Keratinocyte (primary cell): Measurements from ENCODE around the gene CD101. TPM values are rescaled to one million over a fixed set of nuclear protein-coding genes. Genes with fewer than 3 reads are reported as not detected.

ENCODE experiments used
- DNase-seq: peaks from one replicate; pipeline ENCODE4 v3.0.0-alpha.2; 2011; ENCODE audit warnings: low read depth, missing footprints, low spot score
- FAIRE-seq: peaks from 2 replicates; lab custom pipeline; 2011; peaks lifted over from hg19 to GRCh38; lab: Jason Lieb, UNC
- H2AFZ ChIP-seq: 2 replicates; pipeline ENCODE4 v1.6.0; 2012; ENCODE audit warnings: low read length, control low read depth, inconsistent platforms; ENCODE audit not compliant: control insufficient read depth
- H3K27ac ChIP-seq: 2 replicates; pipeline ENCODE4 v1.5.1; 2011; ENCODE audit warnings: low read length; ENCODE audit not compliant: control insufficient read depth, insufficient read depth
- H3K27me3 ChIP-seq: 3 replicates; pipeline ENCODE4 v1.6.0; 2011; ENCODE audit warnings: low read length; ENCODE audit not compliant: control insufficient read depth, insufficient read depth; ENCODE audit errors: extremely low read depth
- H3K36me3 ChIP-seq, 2 experiments: 2 replicates in 1 of 2; 3 replicates in 1 of 2; pipeline ENCODE4 v1.5.1; 2011; ENCODE audit warnings: low read length in 2 of 2, mild to moderate bottlenecking in 1 of 2; ENCODE audit not compliant: control insufficient read depth in 2 of 2, insufficient read depth in 2 of 2; ENCODE audit errors: extremely low read depth in 1 of 2
- H3K4me1 ChIP-seq: 3 replicates; pipeline ENCODE4 v1.5.1; 2011; ENCODE audit warnings: low read length; ENCODE audit not compliant: control insufficient read depth, insufficient read depth; ENCODE audit errors: extremely low read depth
- H3K4me2 ChIP-seq: 3 replicates; pipeline ENCODE4 v1.6.0; 2011; ENCODE audit warnings: low read depth, low read length; ENCODE audit not compliant: control insufficient read depth, insufficient read depth; ENCODE audit errors: extremely low read depth
- H3K4me3 ChIP-seq, 3 experiments: fragments of 200-600 bp in 1 of 3; sonication (generic) in 1 of 3; 2 replicates in 2 of 3; 3 replicates in 1 of 3; pipeline ENCODE4 v1.5.1; 2011 to 2016; ENCODE audit warnings: low read length in 3 of 3, mild to moderate bottlenecking in 3 of 3, control low read depth in 2 of 3, inconsistent platforms in 1 of 3, low read depth in 1 of 3, mixed read lengths in 1 of 3, mixed run types in 1 of 3, moderate library complexity in 1 of 3; ENCODE audit not compliant: control insufficient read depth in 2 of 3, insufficient read depth in 2 of 3; ENCODE audit errors: extremely low read depth in 1 of 3
- H3K79me2 ChIP-seq: 2 replicates; pipeline ENCODE4 v1.6.0; 2012; ENCODE audit warnings: low read length; ENCODE audit not compliant: control insufficient read depth, insufficient read depth
- H3K9ac ChIP-seq: 3 replicates; pipeline ENCODE4 v1.6.0; 2011; ENCODE audit warnings: low read length; ENCODE audit not compliant: control insufficient read depth, insufficient read depth; ENCODE audit errors: extremely low read depth
- H3K9me1 ChIP-seq: 3 replicates; pipeline ENCODE4 v1.6.0; 2011; ENCODE audit warnings: low read length; ENCODE audit not compliant: control insufficient read depth, insufficient read depth; ENCODE audit errors: extremely low read depth
- H3K9me3 ChIP-seq: 2 replicates; pipeline ENCODE4 v1.5.1; 2012; ENCODE audit warnings: low read depth, low read length; ENCODE audit not compliant: control insufficient read depth
- H4K20me1 ChIP-seq: 3 replicates; pipeline ENCODE4 v1.6.0; 2011; ENCODE audit warnings: low read length; ENCODE audit not compliant: control insufficient read depth, insufficient read depth; ENCODE audit errors: extremely low read depth
- EZH2 ChIP-seq: IDR thresholded peaks from one replicate; pipeline ENCODE4 v1.6.1; 2012; ENCODE audit warnings: inconsistent platforms, mild to moderate bottlenecking, low read length, moderate library complexity
- dilution Hi-C: fragments of 300-500 bp; cut with MboI; formaldehyde crosslinking; loops from one replicate; pipeline ENCODE4 v1.7.0; 2020; ENCODE audit warnings: low sequenced_read_pairs; ENCODE audit not compliant: extremely low pct_ligation_motif_present
- polyA plus RNA-seq, 5 experiments: library from polyadenylated mRNA; depleted of rRNA in 3 of 5; stranded (reverse) in 3 of 5; stranded (forward) in 1 of 5; unstranded in 1 of 5; fragments of >200 nt; gene quantifications; 1 replicate in 1 of 5; 2 replicates in 3 of 5; 3 replicates in 1 of 5; pipeline versions ENCODE4 v1.2.1 to v1.2.3, GENCODE V29; 2011 to 2012; ENCODE audit warnings: missing spikeins in 2 of 5, low read depth in 1 of 5, low replicate concordance in 1 of 5
- TF ChIP-seq, protein P1 (sequence below), 3 experiments: IDR thresholded peaks in 1 of 3; conservative IDR thresholded peaks in 1 of 3; optimal IDR thresholded peaks in 1 of 3; 2 replicates in 2 of 3; 3 replicates in 1 of 3; pipeline versions ENCODE3 to v1.5.1; 2011; ENCODE audit warnings: low read length in 3 of 3, mild to moderate bottlenecking in 3 of 3, moderate library complexity in 2 of 3, control low read depth in 1 of 3, inconsistent platforms in 1 of 3; ENCODE audit not compliant: insufficient read depth in 2 of 3; ENCODE audit errors: extremely low read depth in 1 of 3

CD101 gene
- polyA plus RNA-seq, 1 donor (not counting 4 experiments of a cell fraction or from before 2014, with no cell fraction given) = 1.8 TPM

- H3K4me1 ChIP-seq = no peaks in the 10 kb centered on the region
- no peak overlapping the region for H3K9ac ChIP-seq
- no peaks in the 10 kb centered on the region for H3K9me3 ChIP-seq
- DNase-seq (no peak), FAIRE-seq (no peak)
- no peaks in the 10 kb centered on the region for H3K79me2 ChIP-seq
- H4K20me1 ChIP-seq = no peaks in the 10 kb centered on the region
- peaks cover 0 to 5% of the 10 kb centered on the region in 2 experiments for H3K36me3 ChIP-seq
- H3K9me1 ChIP-seq = peaks cover 2% of the 10 kb centered on the region
- TF ChIP-seq, protein P1, sequence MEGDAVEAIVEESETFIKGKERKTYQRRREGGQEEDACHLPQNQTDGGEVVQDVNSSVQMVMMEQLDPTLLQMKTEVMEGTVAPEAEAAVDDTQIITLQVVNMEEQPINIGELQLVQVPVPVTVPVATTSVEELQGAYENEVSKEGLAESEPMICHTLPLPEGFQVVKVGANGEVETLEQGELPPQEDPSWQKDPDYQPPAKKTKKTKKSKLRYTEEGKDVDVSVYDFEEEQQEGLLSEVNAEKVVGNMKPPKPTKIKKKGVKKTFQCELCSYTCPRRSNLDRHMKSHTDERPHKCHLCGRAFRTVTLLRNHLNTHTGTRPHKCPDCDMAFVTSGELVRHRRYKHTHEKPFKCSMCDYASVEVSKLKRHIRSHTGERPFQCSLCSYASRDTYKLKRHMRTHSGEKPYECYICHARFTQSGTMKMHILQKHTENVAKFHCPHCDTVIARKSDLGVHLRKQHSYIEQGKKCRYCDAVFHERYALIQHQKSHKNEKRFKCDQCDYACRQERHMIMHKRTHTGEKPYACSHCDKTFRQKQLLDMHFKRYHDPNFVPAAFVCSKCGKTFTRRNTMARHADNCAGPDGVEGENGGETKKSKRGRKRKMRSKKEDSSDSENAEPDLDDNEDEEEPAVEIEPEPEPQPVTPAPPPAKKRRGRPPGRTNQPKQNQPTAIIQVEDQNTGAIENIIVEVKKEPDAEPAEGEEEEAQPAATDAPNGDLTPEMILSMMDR (optimal IDR thresholded peaks at IDR 0.05 in 1 of 3, IDR thresholded peaks at IDR 0.05 in 1 of 3, conservative IDR thresholded peaks at IDR 0.05 in 1 of 3; ENCODE audit: extremely low read depth in 1 of 3, insufficient read depth in 2 of 3, low read length in 3 of 3) = no peak
- no peak for TF ChIP-seq EZH2
- no peak overlapping the region for H2AFZ ChIP-seq
- dilution Hi-C loops = no loop called here
- no peak overlapping the region for H3K4me2 ChIP-seq
- no peak overlapping the region for H3K4me3 ChIP-seq
- no peaks in the 10 kb centered on the region for H3K27me3 ChIP-seq
- H3K27ac ChIP-seq = no peak overlapping the region
Observed at GRCh38 chr1:117015724-117016123, 14.2 kb downstream of the CD101 start.

DNA sequence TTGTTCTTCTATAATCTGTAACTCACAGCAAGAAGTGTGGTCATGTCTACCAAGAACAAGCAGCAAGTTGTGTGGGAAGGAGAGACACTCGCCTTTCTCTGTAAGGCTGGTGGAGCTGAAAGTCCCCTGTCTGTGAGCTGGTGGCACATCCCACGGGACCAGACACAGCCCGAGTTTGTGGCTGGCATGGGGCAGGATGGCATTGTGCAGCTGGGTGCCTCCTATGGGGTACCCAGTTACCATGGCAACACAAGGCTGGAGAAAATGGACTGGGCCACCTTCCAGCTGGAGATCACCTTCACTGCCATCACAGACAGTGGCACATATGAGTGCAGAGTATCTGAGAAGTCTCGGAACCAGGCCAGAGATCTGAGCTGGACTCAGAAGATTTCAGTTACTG lies 15.5 kb downstream of the CD101 start:
- H3K4me1 ChIP-seq = no peaks in the 10 kb centered on the region
- no peak for TF ChIP-seq EZH2
- TF ChIP-seq, protein P1 (optimal IDR thresholded peaks at IDR 0.05 in 1 of 3, IDR thresholded peaks at IDR 0.05 in 1 of 3, conservative IDR thresholded peaks at IDR 0.05 in 1 of 3; ENCODE audit: extremely low read depth in 1 of 3, insufficient read depth in 2 of 3, low read length in 3 of 3) = no peak
- H3K9me3 ChIP-seq = no peaks in the 10 kb centered on the region
- H3K9ac ChIP-seq = no peak overlapping the region
- no peaks in the 10 kb centered on the region for H3K27me3 ChIP-seq
- H3K9me1 ChIP-seq = peaks cover 2% of the 10 kb centered on the region
- peaks cover 0 to 5% of the 10 kb centered on the region in 2 experiments for H3K36me3 ChIP-seq
- H3K4me2 ChIP-seq = no peak overlapping the region
- H2AFZ ChIP-seq = no peak overlapping the region
- H4K20me1 ChIP-seq = no peaks in the 10 kb centered on the region
- dilution Hi-C loops = no loop called here
- DNase-seq (no peak), FAIRE-seq (no peak)
- no peak overlapping the region for H3K27ac ChIP-seq
- H3K4me3 ChIP-seq = no peak overlapping the region
- H3K79me2 ChIP-seq = no peaks in the 10 kb centered on the region
